ENCODE measurements around the gene BRDT. TPM values are rescaled to one million over a fixed set of nuclear protein-coding genes. Genes with fewer than 3 reads are reported as not detected.

The BRDT gene
- total RNA-seq, 4 donors from 2014 or later, result not detected

DNA sequence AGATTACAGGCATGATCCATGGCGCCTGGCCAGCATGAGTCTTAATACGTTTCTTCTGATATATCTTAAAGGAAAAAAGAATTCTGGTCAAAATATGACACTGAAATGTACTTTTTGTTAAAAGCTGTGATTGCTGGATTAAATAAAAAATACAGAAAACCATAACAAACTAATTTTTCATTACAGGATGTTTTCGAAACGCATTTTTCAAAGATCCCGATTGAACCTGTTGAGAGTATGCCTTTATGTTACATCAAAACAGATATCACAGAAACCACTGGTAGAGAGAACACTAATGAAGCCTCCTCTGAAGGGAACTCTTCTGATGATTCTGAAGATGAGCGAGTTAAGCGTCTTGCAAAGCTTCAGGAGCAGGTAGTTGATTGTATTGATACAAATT, 30.2 kb downstream of the BRDT start:
- TF ChIP-seq POLR2A (IDR thresholded peaks at IDR 0.05) (no peak), POLR2AphosphoS5 (IDR thresholded peaks at IDR 0.05) (no peak), EP300 (IDR thresholded peaks at IDR 0.05) (no peak)
- TF ChIP-seq, protein P1, sequence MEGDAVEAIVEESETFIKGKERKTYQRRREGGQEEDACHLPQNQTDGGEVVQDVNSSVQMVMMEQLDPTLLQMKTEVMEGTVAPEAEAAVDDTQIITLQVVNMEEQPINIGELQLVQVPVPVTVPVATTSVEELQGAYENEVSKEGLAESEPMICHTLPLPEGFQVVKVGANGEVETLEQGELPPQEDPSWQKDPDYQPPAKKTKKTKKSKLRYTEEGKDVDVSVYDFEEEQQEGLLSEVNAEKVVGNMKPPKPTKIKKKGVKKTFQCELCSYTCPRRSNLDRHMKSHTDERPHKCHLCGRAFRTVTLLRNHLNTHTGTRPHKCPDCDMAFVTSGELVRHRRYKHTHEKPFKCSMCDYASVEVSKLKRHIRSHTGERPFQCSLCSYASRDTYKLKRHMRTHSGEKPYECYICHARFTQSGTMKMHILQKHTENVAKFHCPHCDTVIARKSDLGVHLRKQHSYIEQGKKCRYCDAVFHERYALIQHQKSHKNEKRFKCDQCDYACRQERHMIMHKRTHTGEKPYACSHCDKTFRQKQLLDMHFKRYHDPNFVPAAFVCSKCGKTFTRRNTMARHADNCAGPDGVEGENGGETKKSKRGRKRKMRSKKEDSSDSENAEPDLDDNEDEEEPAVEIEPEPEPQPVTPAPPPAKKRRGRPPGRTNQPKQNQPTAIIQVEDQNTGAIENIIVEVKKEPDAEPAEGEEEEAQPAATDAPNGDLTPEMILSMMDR (IDR thresholded peaks at IDR 0.05), result no peak
- DNase-seq (ENCODE audit: low spot score in 2 of 2), result no peak
- Histone ChIP-seq H3K4me3 (no peak overlapping the region), H3K9me3 (no peaks in the 10 kb centered on the region), H3K36me3 (no peaks in the 10 kb centered on the region), H3K27me3 (no peaks in the 10 kb centered on the region), H3K4me1 (no peaks in the 10 kb centered on the region), H3K27ac (no peak overlapping the region)
- 92% methylated on average over 7 of the region's 7 CpGs for whole genome bisulfite sequencing

DNA sequence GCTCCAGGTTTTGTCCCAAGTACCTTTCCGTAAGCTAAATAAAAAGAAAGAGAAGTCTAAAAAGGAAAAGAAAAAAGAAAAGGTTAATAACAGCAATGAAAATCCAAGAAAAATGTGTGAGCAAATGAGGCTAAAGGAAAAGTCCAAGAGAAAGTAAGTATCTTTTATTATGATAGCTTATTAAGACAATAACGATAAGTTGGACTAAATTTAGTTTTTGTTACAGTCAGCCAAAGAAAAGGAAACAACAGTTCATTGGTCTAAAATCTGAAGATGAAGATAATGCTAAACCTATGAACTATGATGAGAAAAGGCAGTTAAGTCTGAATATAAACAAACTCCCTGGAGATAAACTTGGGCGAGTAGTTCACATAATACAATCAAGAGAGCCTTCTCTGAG, 31.5 kb downstream of the BRDT start:
- DNase-seq (ENCODE audit: low spot score in 2 of 2), result no peak
- Histone ChIP-seq H3K9me3 (no peaks in the 10 kb centered on the region), H3K27ac (no peak overlapping the region), H3K4me1 (no peaks in the 10 kb centered on the region), H3K4me3 (no peak overlapping the region), H3K36me3 (no peaks in the 10 kb centered on the region), H3K27me3 (no peaks in the 10 kb centered on the region)
- WGBS, result 76% methylated on average over 3 of the region's 3 CpGs
- TF ChIP-seq, protein P1 (IDR thresholded peaks at IDR 0.05), result no peak
- no peak for TF ChIP-seq EP300 (IDR thresholded peaks at IDR 0.05)
- no peak for TF ChIP-seq POLR2AphosphoS5 (IDR thresholded peaks at IDR 0.05)
- no peak for TF ChIP-seq POLR2A (IDR thresholded peaks at IDR 0.05)

DNA sequence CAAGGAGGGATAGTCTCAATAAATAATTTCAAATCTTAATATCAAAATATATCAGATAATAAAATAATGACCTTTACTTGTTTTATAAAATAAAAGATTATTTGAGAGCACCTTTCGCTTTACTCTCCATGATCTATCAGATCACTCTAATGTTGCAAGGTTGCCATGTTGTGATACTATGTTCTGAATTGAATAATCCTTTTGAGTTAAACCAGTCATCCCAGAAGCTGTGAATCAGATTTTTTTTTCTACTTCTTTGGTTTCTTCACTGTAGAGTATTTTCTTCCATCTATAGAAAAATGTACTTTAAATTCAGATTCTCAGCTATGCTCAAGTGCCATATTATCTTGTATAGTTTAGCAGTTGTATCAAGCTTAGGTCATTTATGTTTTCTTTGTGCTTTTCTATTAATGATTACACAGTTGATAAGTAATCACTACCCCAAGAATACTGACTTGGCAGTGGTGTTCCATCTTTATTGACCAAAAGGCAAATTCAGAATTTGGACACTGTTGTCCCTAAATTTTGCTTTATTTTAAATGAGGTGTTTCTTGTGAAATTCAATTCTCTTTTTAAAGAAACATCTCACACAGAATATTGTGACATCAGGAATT, 32.9 kb downstream of the BRDT start:
- H3K27ac ChIP-seq, result no peak overlapping the region
- DNase-seq (ENCODE audit: low spot score in 2 of 2), result no peak
- no peaks in the 10 kb centered on the region for H3K9me3 ChIP-seq
- no peaks in the 10 kb centered on the region for H3K27me3 ChIP-seq
- H3K4me1 ChIP-seq, result no peaks in the 10 kb centered on the region
- no peaks in the 10 kb centered on the region for H3K36me3 ChIP-seq
- 43% methylated on average over 1 of the region's 1 CpG for WGBS
- TF ChIP-seq EP300 (IDR thresholded peaks at IDR 0.05) (no peak), POLR2A (IDR thresholded peaks at IDR 0.05) (no peak), POLR2AphosphoS5 (IDR thresholded peaks at IDR 0.05) (no peak)
- TF ChIP-seq, protein P1 (IDR thresholded peaks at IDR 0.05), result no peak
- H3K4me3 ChIP-seq, result no peak overlapping the region

DNA sequence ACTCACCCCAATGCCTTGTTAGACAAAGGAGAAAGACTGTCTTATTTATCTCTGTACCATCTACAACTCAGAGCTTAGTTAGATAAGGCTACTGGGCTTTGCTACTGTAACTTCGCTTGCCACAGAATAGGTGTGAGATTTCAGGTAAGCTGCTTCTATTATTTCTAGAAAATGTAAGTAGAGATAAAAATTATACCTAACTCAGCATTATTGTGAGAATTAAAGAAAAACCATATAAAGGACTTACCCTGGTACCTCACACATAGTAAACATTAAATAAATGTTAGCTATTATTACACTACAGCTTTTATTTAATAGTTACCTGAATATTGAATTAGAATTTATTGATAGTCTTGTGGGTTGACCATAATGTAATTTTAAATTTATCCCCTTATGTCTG, 44.1 kb downstream of the BRDT start:
- Histone ChIP-seq H3K9me3 (no peaks in the 10 kb centered on the region), H3K4me1 (no peaks in the 10 kb centered on the region), H3K27me3 (no peaks in the 10 kb centered on the region), H3K27ac (no peak overlapping the region), H3K36me3 (no peaks in the 10 kb centered on the region), H3K4me3 (no peak overlapping the region)
- 88% methylated on average over 1 of the region's 1 CpG for WGBS
- DNase-seq (ENCODE audit: low spot score in 2 of 2), result no peak
- TF ChIP-seq EP300 (IDR thresholded peaks at IDR 0.05) (no peak), POLR2A (IDR thresholded peaks at IDR 0.05) (no peak), POLR2AphosphoS5 (IDR thresholded peaks at IDR 0.05) (no peak)
- TF ChIP-seq, protein P1 (IDR thresholded peaks at IDR 0.05), result no peak

DNA sequence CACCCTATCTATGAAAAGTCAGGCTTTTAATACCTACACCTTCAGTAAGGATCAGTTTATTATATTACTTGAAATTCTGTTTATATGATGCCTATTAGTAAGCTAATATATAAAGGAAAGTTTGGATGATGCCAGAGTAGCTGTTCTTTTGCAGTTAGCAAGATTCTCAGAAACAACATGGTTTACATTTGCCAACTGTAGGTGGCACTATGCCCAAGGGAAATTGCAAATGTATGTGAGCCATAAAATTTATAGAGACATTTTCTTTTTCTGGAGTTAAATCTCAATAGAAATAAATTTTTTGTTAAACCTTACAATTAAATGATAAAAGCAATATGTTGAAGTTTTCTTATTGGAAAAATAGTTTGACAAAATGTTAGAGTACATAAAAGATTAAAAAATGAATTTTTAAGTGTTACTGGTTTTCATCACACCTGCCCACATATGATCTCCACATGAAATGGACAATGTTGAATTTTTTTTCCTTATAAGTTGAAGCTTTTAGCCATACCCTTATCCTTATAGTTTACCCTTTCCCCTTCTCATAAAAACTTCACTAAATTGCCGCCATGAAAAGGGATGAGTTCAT, 48.5 kb downstream of the BRDT start:
- Histone ChIP-seq H3K27ac (no peak overlapping the region), H3K4me1 (no peaks in the 10 kb centered on the region), H3K9me3 (no peaks in the 10 kb centered on the region), H3K27me3 (no peaks in the 10 kb centered on the region), H3K36me3 (no peaks in the 10 kb centered on the region), H3K4me3 (no peak overlapping the region)
- no peak for DNase-seq (ENCODE audit: low spot score in 2 of 2)
- no peak for TF ChIP-seq POLR2A (IDR thresholded peaks at IDR 0.05)
- TF ChIP-seq POLR2AphosphoS5 (IDR thresholded peaks at IDR 0.05), result no peak
- TF ChIP-seq, protein P1 (IDR thresholded peaks at IDR 0.05), result no peak
- no peak for TF ChIP-seq EP300 (IDR thresholded peaks at IDR 0.05)
- 84% methylated on average over 1 of the region's 1 CpG for WGBS

Data from suprapubic skin (tissue), 4 donors.